Loucy (cell line): ENCODE results near the gene ACBD5.

Experiments used
- H2AFZ ChIP-seq: fragments of 200-600 bp; sonication (generic); 2 replicates; pipeline ENCODE4 v1.6.0; 2016; ENCODE audit warnings: antibody characterized with exemption, mild to moderate bottlenecking, low read length, moderate library complexity
- H3F3A ChIP-seq: fragments of 200-600 bp; 2 replicates; pipeline ENCODE4 v1.6.0; 2016; ENCODE audit warnings: antibody characterized with exemption, low read depth, mild to moderate bottlenecking
- H3K27me3 ChIP-seq: fragments of 200-600 bp; sonication (generic); 2 replicates; pipeline ENCODE4 v1.6.1; 2014; ENCODE audit warnings: low read length, mild to moderate bottlenecking; ENCODE audit not compliant: insufficient read depth, poor library complexity, severe bottlenecking
- H3K36me3 ChIP-seq: fragments of 200-600 bp; sonication (generic); 2 replicates; pipeline ENCODE4 v1.6.1; 2016; ENCODE audit warnings: low read length; ENCODE audit not compliant: insufficient read depth
- H3K4me1 ChIP-seq: fragments of 200-600 bp; sonication (generic); 2 replicates; pipeline ENCODE4 v1.5.1; 2014; ENCODE audit warnings: low read length, mild to moderate bottlenecking; ENCODE audit not compliant: insufficient read depth, poor library complexity, severe bottlenecking
- H3K4me2 ChIP-seq: fragments of 200-600 bp; sonication (generic); 2 replicates; pipeline ENCODE4 v1.6.0; 2014; ENCODE audit warnings: antibody characterized with exemption, low read length, low read depth, mild to moderate bottlenecking; ENCODE audit not compliant: poor library complexity, severe bottlenecking
- H3K4me3 ChIP-seq: fragments of 200-600 bp; sonication (generic); 2 replicates; pipeline ENCODE4 v1.5.1; 2014; ENCODE audit warnings: low read length, mild to moderate bottlenecking, mixed read lengths; ENCODE audit not compliant: poor library complexity, severe bottlenecking
- H3K79me2 ChIP-seq: fragments of 200-600 bp; sonication (generic); 2 replicates; pipeline ENCODE4 v1.6.1; 2014; ENCODE audit warnings: low read length; ENCODE audit not compliant: insufficient read depth
- H3K9ac ChIP-seq: fragments of 200-600 bp; sonication (generic); 2 replicates; pipeline ENCODE4 v1.6.0; 2014; ENCODE audit warnings: mild to moderate bottlenecking, low read depth, low read length, moderate library complexity; ENCODE audit not compliant: poor library complexity, severe bottlenecking
- H3K9me2 ChIP-seq: fragments of 200-600 bp; sonication (generic); replicated peaks from 2 replicates; pipeline ENCODE4 v1.6.1; 2016; ENCODE audit warnings: low read depth, low read length, mixed read lengths
- H3K9me3 ChIP-seq: fragments of 200-600 bp; sonication (generic); 2 replicates; pipeline ENCODE4 v1.6.1; 2014; ENCODE audit warnings: mild to moderate bottlenecking, antibody characterized with exemption, low read length, low read depth; ENCODE audit not compliant: insufficient read depth
- H4K20me1 ChIP-seq: fragments of 200-600 bp; sonication (generic); 2 replicates; pipeline ENCODE4 v1.6.0; 2014; ENCODE audit warnings: antibody characterized with exemption, low read length, mild to moderate bottlenecking; ENCODE audit not compliant: insufficient read depth, poor library complexity, severe bottlenecking
- CTCF ChIP-seq: fragments of 200-600 bp; sonication (generic); conservative IDR thresholded peaks from 2 replicates; pipeline ENCODE4 v1.5.1; 2014; ENCODE audit warnings: mild to moderate bottlenecking, antibody characterized with exemption, low read length
- EZH2phosphoT487 ChIP-seq: fragments of 200-600 bp; IDR thresholded peaks from 2 replicates; pipeline ENCODE4 v1.6.1; 2018; ENCODE audit warnings: antibody characterized with exemption, mild to moderate bottlenecking, moderate library complexity, borderline replicate concordance

The ACBD5 gene

DNA sequence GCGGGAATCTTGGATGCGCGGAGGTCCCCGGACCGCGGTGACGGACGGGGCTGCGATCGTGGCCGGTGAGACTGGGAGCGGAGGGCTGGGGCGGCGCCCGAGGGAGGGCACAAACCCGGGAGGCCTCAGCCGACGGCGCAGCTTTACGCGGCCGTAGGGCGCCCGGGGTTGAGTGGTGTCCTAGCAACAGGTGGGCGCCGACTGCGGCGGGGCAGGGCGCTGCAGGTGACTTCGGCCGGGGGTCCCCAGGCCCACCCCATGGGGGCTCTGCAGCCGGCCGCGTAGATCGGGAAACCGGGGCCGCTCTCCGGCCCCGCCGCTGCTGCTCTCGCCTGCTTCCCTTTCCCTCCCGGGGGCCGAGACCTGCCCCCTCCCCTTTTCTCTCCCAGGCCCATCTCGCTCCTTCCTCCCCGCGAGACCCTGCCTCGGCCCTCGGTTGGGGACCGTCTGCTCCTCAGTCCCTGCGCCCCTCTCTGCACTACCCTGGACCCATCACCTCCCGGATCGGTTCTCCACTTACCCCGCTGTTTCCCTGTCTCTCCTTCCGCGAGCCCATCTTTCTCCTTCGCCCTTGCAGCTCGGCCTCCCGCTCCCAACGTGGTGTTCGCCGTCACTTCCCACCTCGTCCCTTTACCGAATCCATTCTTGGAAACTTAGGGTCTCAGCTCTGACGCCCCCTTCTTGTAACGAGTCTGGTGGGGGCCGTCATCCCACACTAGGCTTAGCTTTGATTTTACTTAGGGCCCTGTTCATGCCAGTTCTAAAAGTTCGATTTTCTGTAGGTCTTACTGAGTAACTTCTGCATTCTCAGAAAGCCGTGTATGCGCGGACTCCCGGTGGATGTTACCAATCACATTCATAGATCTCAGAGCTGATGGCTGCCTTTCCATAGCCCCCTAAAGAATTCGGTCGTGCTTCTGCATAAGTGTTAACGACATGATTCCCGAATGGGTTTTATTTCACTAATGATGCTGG lies 18.5 kb upstream of the ACBD5 start:
- Histone ChIP-seq H3K79me2 (no peaks in the 10 kb centered on the region), H3K4me3 (no peak overlapping the region), H2AFZ (no peak overlapping the region), H3K9ac (no peak overlapping the region), H3K4me1 (no peaks in the 10 kb centered on the region), H3F3A (no peaks in the 10 kb centered on the region), H3K9me3 (no peaks in the 10 kb centered on the region), H3K36me3 (no peaks in the 10 kb centered on the region), H3K9me2 (no peaks in the 10 kb centered on the region), H4K20me1 (no peaks in the 10 kb centered on the region), H3K27me3 (no peaks in the 10 kb centered on the region), H3K4me2 (no peak overlapping the region)
- TF ChIP-seq CTCF = no peak
- no peak for TF ChIP-seq EZH2phosphoT487

DNA sequence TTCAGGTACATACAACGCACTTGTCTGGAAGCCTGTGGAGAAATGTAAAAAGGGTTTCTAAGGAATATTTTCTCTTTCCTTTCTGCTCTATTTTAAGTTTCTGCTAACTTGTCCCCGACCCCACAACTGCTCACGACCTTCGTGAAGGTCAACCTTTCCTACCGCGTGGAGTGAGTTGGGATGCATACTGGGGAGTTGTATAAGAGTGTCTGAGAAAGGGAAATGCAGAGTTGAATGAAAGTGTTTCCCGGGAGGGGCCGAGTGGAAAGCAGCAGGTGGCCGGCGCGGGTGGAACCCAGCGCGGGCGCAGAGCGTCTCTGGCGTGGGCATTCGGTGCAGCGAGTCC lies 17.9 kb upstream of the ACBD5 start:
- TF ChIP-seq CTCF (no peak), EZH2phosphoT487 (no peak)
- no peak overlapping the region for H3K4me3 ChIP-seq
- H3F3A ChIP-seq = no peaks in the 10 kb centered on the region
- no peak overlapping the region for H3K9ac ChIP-seq
- H2AFZ ChIP-seq = no peak overlapping the region
- H3K9me3 ChIP-seq = no peaks in the 10 kb centered on the region
- H3K4me2 ChIP-seq = no peak overlapping the region
- no peaks in the 10 kb centered on the region for H3K4me1 ChIP-seq
- no peaks in the 10 kb centered on the region for H3K9me2 ChIP-seq
- no peaks in the 10 kb centered on the region for H3K36me3 ChIP-seq
- H4K20me1 ChIP-seq = no peaks in the 10 kb centered on the region
- no peaks in the 10 kb centered on the region for H3K79me2 ChIP-seq
- H3K27me3 ChIP-seq = no peaks in the 10 kb centered on the region

DNA sequence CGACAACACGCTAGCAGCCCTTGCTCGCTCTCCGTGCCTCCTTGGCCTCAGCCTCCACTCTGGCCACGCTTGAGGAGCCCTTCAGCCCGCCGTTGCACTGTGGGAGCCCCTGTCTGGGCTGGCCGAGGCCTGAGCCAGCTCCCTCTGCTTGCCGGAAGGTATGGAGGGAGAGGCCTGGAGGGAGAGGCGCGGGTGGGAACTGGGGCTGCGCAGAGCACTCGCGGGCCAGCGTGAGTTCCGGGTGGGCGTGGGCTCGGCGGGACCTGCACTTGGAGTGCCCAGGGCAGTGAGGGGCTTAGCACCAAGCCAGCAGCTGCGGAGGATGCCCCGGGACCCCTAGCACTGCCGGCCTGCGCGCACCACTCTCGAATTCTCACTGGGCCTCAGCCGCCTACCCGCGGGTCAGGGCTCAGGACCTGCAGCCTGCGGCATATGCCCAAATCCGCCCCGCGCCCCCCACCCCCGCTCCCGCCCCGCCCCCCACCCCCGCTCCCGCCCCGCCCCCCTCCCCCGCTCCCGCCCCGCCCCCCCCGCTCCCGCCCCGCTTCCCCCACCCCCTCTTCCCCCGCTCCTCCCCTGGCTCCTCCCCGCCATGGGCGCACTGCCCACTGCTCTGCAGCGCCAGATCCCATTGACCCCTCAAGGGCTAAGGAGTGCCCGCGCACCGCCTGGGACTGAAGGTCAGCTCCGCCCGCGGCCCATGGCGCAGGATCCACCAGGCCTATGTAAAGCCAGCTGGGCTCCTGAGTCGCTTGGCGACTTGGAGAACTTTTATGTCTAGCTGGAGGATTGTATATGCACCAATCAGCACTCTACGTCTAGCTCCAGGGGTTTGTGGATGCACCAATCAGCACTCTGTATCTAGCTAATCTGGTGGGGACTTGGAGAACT lies 15.9 kb upstream of the ACBD5 start:
- no peak overlapping the region for H2AFZ ChIP-seq
- no peaks in the 10 kb centered on the region for H3K36me3 ChIP-seq
- TF ChIP-seq EZH2phosphoT487 (no peak), CTCF (no peak)
- no peaks in the 10 kb centered on the region for H3K4me1 ChIP-seq
- H3K4me2 ChIP-seq = peak overlapping the region; percentile 35
- no peaks in the 10 kb centered on the region for H3K9me2 ChIP-seq
- peak overlapping the region; percentile 33 for H3K4me3 ChIP-seq
- H3K79me2 ChIP-seq = no peaks in the 10 kb centered on the region
- no peaks in the 10 kb centered on the region for H3K9me3 ChIP-seq
- H3F3A ChIP-seq = no peaks in the 10 kb centered on the region
- no peak overlapping the region for H3K9ac ChIP-seq
- no peaks in the 10 kb centered on the region for H3K27me3 ChIP-seq
- H4K20me1 ChIP-seq = no peaks in the 10 kb centered on the region
